Loucy (cell line): ENCODE data around the gene GNB1L.

ENCODE experiments used
- H2AFZ ChIP-seq: fragments of 200-600 bp; sonication (generic); 2 replicates; pipeline ENCODE4 v1.6.0; 2016; ENCODE audit warnings: antibody characterized with exemption, mild to moderate bottlenecking, low read length, moderate library complexity
- H3F3A ChIP-seq: fragments of 200-600 bp; 2 replicates; pipeline ENCODE4 v1.6.0; 2016; ENCODE audit warnings: antibody characterized with exemption, low read depth, mild to moderate bottlenecking
- H3K27me3 ChIP-seq: fragments of 200-600 bp; sonication (generic); 2 replicates; pipeline ENCODE4 v1.6.1; 2014; ENCODE audit warnings: low read length, mild to moderate bottlenecking; ENCODE audit not compliant: insufficient read depth, poor library complexity, severe bottlenecking
- H3K36me3 ChIP-seq: fragments of 200-600 bp; sonication (generic); 2 replicates; pipeline ENCODE4 v1.6.1; 2016; ENCODE audit warnings: low read length; ENCODE audit not compliant: insufficient read depth
- H3K4me1 ChIP-seq: fragments of 200-600 bp; sonication (generic); 2 replicates; pipeline ENCODE4 v1.5.1; 2014; ENCODE audit warnings: low read length, mild to moderate bottlenecking; ENCODE audit not compliant: insufficient read depth, poor library complexity, severe bottlenecking
- H3K4me2 ChIP-seq: fragments of 200-600 bp; sonication (generic); 2 replicates; pipeline ENCODE4 v1.6.0; 2014; ENCODE audit warnings: antibody characterized with exemption, low read length, low read depth, mild to moderate bottlenecking; ENCODE audit not compliant: poor library complexity, severe bottlenecking
- H3K4me3 ChIP-seq: fragments of 200-600 bp; sonication (generic); 2 replicates; pipeline ENCODE4 v1.5.1; 2014; ENCODE audit warnings: low read length, mild to moderate bottlenecking, mixed read lengths; ENCODE audit not compliant: poor library complexity, severe bottlenecking
- H3K79me2 ChIP-seq: fragments of 200-600 bp; sonication (generic); 2 replicates; pipeline ENCODE4 v1.6.1; 2014; ENCODE audit warnings: low read length; ENCODE audit not compliant: insufficient read depth
- H3K9ac ChIP-seq: fragments of 200-600 bp; sonication (generic); 2 replicates; pipeline ENCODE4 v1.6.0; 2014; ENCODE audit warnings: mild to moderate bottlenecking, low read depth, low read length, moderate library complexity; ENCODE audit not compliant: poor library complexity, severe bottlenecking
- H3K9me2 ChIP-seq: fragments of 200-600 bp; sonication (generic); replicated peaks from 2 replicates; pipeline ENCODE4 v1.6.1; 2016; ENCODE audit warnings: low read depth, low read length, mixed read lengths
- H3K9me3 ChIP-seq: fragments of 200-600 bp; sonication (generic); 2 replicates; pipeline ENCODE4 v1.6.1; 2014; ENCODE audit warnings: mild to moderate bottlenecking, antibody characterized with exemption, low read length, low read depth; ENCODE audit not compliant: insufficient read depth
- H4K20me1 ChIP-seq: fragments of 200-600 bp; sonication (generic); 2 replicates; pipeline ENCODE4 v1.6.0; 2014; ENCODE audit warnings: antibody characterized with exemption, low read length, mild to moderate bottlenecking; ENCODE audit not compliant: insufficient read depth, poor library complexity, severe bottlenecking
- EZH2phosphoT487 ChIP-seq: fragments of 200-600 bp; IDR thresholded peaks from 2 replicates; pipeline ENCODE4 v1.6.1; 2018; ENCODE audit warnings: antibody characterized with exemption, mild to moderate bottlenecking, moderate library complexity, borderline replicate concordance
- TF ChIP-seq, protein P1 (sequence below): fragments of 200-600 bp; sonication (generic); conservative IDR thresholded peaks from 2 replicates; pipeline ENCODE4 v1.5.1; 2014; ENCODE audit warnings: mild to moderate bottlenecking, antibody characterized with exemption, low read length

GNB1L gene

GRCh38 chr22:19871845-19872778 lies 17.4 kb upstream of the GNB1L start:
- Histone ChIP-seq H3K4me1 (no peaks in the 10 kb centered on the region), H3K4me3 (no peak overlapping the region), H3K79me2 (no peaks in the 10 kb centered on the region), H3K9me2 (no peaks in the 10 kb centered on the region), H3K9me3 (no peaks in the 10 kb centered on the region), H3K4me2 (no peak overlapping the region), H2AFZ (no peak overlapping the region), H3K9ac (no peak overlapping the region), H4K20me1 (no peaks in the 10 kb centered on the region), H3K36me3 (no peaks in the 10 kb centered on the region), H3F3A (no peaks in the 10 kb centered on the region), H3K27me3 (no peaks in the 10 kb centered on the region)
- TF ChIP-seq, protein P1, sequence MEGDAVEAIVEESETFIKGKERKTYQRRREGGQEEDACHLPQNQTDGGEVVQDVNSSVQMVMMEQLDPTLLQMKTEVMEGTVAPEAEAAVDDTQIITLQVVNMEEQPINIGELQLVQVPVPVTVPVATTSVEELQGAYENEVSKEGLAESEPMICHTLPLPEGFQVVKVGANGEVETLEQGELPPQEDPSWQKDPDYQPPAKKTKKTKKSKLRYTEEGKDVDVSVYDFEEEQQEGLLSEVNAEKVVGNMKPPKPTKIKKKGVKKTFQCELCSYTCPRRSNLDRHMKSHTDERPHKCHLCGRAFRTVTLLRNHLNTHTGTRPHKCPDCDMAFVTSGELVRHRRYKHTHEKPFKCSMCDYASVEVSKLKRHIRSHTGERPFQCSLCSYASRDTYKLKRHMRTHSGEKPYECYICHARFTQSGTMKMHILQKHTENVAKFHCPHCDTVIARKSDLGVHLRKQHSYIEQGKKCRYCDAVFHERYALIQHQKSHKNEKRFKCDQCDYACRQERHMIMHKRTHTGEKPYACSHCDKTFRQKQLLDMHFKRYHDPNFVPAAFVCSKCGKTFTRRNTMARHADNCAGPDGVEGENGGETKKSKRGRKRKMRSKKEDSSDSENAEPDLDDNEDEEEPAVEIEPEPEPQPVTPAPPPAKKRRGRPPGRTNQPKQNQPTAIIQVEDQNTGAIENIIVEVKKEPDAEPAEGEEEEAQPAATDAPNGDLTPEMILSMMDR: no peak
- no peak for TF ChIP-seq EZH2phosphoT487

- H4K20me1 ChIP-seq: no peaks in the 10 kb centered on the region
- H3K79me2 ChIP-seq: no peaks in the 10 kb centered on the region
- no peaks in the 10 kb centered on the region for H3K36me3 ChIP-seq
- no peaks in the 10 kb centered on the region for H3F3A ChIP-seq
- H3K4me1 ChIP-seq: no peaks in the 10 kb centered on the region
- no peak overlapping the region for H3K4me2 ChIP-seq
- H3K27me3 ChIP-seq: no peaks in the 10 kb centered on the region
- no peaks in the 10 kb centered on the region for H3K9me3 ChIP-seq
- no peak overlapping the region for H2AFZ ChIP-seq
- no peaks in the 10 kb centered on the region for H3K9me2 ChIP-seq
- no peak overlapping the region for H3K4me3 ChIP-seq
- TF ChIP-seq, protein P1: no peak
- TF ChIP-seq EZH2phosphoT487: no peak
- no peak overlapping the region for H3K9ac ChIP-seq
Observed at GRCh38 chr22:19871023-19871844, 16.6 kb upstream of the GNB1L start.

DNA sequence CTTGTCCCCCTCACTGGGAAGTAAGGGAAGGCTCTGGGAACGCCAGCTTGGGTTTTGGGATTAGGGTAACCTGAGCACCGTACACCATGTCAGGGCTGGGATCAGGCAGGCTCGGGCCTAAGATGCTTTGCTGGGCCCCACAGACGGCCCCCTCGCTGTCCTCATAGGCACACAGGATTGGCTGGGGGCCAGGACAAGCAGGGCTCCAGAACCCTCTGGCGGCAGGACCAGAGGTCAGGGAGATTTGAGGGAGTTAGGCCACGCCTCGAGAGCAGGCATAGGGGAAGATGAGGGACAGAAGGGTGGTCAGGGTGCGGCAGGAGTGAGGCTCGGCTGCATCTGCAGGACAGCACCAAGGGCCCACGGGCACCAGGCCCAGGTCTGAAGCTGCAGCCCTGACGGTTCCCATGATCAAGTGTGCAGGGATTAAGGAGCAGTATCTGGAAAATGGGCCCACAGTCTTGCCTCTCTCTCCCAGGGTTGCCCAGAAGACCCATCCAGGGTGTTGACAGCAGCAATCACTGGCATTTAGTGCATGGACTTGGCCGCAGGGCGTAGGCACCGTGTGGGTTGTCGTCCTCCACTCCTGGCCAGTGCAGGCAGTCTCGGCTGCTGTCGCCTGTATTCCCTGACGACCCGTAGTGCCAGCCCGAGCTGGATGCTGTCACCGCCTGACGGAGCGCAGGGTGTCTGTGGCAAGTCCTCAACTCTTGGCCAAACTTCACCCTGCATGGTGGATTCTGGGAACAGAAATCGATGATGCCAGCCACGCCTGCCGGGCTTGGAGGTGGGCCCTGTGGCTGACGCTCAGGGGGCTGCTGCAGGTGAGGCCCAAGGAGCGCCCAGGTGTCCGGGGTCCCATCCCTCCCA lies 15.7 kb upstream of the GNB1L start:
- Histone ChIP-seq H2AFZ (no peak overlapping the region), H3K9ac (no peak overlapping the region)

More for the DNA sequence above, 15.7 kb upstream of the GNB1L start:
- H3F3A ChIP-seq: no peaks in the 10 kb centered on the region
- no peaks in the 10 kb centered on the region for H3K9me3 ChIP-seq
- no peaks in the 10 kb centered on the region for H3K4me1 ChIP-seq
- H3K36me3 ChIP-seq: no peaks in the 10 kb centered on the region
- no peaks in the 10 kb centered on the region for H3K27me3 ChIP-seq
- no peak overlapping the region for H3K4me3 ChIP-seq
- H3K79me2 ChIP-seq: no peaks in the 10 kb centered on the region
- TF ChIP-seq, protein P1: no peak
- no peak for TF ChIP-seq EZH2phosphoT487
- H3K9me2 ChIP-seq: no peaks in the 10 kb centered on the region
- no peaks in the 10 kb centered on the region for H4K20me1 ChIP-seq
- H3K4me2 ChIP-seq: no peak overlapping the region
